Mucosa of rectum (tissue), 2 donors: ENCODE measurements around the gene AOAH.

Experiments
- H3K27ac ChIP-seq, 2 donors: one replicate each; pipeline ENCODE4 v1.7.0; 2013; ENCODE audit warnings: inconsistent platforms in 2 of 2, low read depth in 2 of 2, low read length in 2 of 2
- H3K27me3 ChIP-seq, 2 donors: one replicate each; pipeline ENCODE4 v1.7.0; 2013; ENCODE audit warnings: low read length in 2 of 2; ENCODE audit not compliant: control insufficient read depth in 2 of 2, insufficient read depth in 2 of 2
- H3K36me3 ChIP-seq, 2 donors: one replicate each; pipeline ENCODE4 v1.7.0; 2013; ENCODE audit warnings: low read length in 2 of 2; ENCODE audit not compliant: control insufficient read depth in 2 of 2, insufficient read depth in 2 of 2
- H3K4me1 ChIP-seq, 2 donors: one replicate each; pipeline ENCODE4 v1.7.0; 2013; ENCODE audit warnings: low read length in 2 of 2, mild to moderate bottlenecking in 1 of 2; ENCODE audit not compliant: control insufficient read depth in 2 of 2, insufficient read depth in 2 of 2
- H3K4me3 ChIP-seq, 2 donors: one replicate each; pipeline ENCODE4 v1.7.0; 2013; ENCODE audit warnings: low read length in 2 of 2
- H3K9ac ChIP-seq, 2 donors: one replicate each; pipeline ENCODE4 v1.7.0; 2013; ENCODE audit warnings: low read length in 2 of 2, low read depth in 1 of 2, mild to moderate bottlenecking in 1 of 2
- H3K9me3 ChIP-seq, 2 donors: one replicate each; pipeline ENCODE4 v1.7.0; 2013; ENCODE audit warnings: low read length in 2 of 2; ENCODE audit not compliant: control insufficient read depth in 2 of 2
- donor health status: healthy.
- donor health status: Normal muscosa, but diverticular disease.

Gene AOAH, protein sequence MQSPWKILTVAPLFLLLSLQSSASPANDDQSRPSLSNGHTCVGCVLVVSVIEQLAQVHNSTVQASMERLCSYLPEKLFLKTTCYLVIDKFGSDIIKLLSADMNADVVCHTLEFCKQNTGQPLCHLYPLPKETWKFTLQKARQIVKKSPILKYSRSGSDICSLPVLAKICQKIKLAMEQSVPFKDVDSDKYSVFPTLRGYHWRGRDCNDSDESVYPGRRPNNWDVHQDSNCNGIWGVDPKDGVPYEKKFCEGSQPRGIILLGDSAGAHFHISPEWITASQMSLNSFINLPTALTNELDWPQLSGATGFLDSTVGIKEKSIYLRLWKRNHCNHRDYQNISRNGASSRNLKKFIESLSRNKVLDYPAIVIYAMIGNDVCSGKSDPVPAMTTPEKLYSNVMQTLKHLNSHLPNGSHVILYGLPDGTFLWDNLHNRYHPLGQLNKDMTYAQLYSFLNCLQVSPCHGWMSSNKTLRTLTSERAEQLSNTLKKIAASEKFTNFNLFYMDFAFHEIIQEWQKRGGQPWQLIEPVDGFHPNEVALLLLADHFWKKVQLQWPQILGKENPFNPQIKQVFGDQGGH

GRCh38 chr7:36723951-36724664 lies at the start of gene AOAH:
TSS of gene AOAH (minus strand) at chr7:36724494. CDS start at chr7:36724148, 346 bp downstream.
- Histone ChIP-seq H3K4me3 (peak within 1 kb of the TSS in 1 of 2 donors; percentile 64), H3K9ac (peak within 1 kb of the TSS; percentile 18 to 36)

GRCh38 chr7:36766451-36766850 lies 42.2 kb upstream of the AOAH start:
- Histone ChIP-seq H3K4me3 (no peak overlapping the region), H3K4me1 (peaks cover 2 to 5% of the 10 kb centered on the region in 2 donors), H3K36me3 (no peaks in the 10 kb centered on the region), H3K9ac (no peak overlapping the region), H3K27ac (no peak overlapping the region), H3K9me3 (no peaks in the 10 kb centered on the region), H3K27me3 (no peaks in the 10 kb centered on the region)

More at GRCh38 chr7:36723951-36724664, at the start of gene AOAH:
- Histone ChIP-seq H3K27ac (peak within 1 kb of the TSS; percentile 46 to 64), H3K4me1 (peaks cover 0 to 3% of the 10 kb centered on the region in 2 donors), H3K36me3 (no peaks in the 10 kb centered on the region), H3K9me3 (no peaks in the 10 kb centered on the region), H3K27me3 (no peaks in the 10 kb centered on the region)

- Histone ChIP-seq H3K9me3 (no peaks in the 10 kb centered on the region), H3K36me3 (no peaks in the 10 kb centered on the region), H3K27me3 (no peaks in the 10 kb centered on the region), H3K4me3 (no peak overlapping the region), H3K9ac (peak overlapping the region in 1 of 2 donors; percentile 11), H3K4me1 (peaks cover 3 to 5% of the 10 kb centered on the region in 2 donors), H3K27ac (no peak overlapping the region)
These were observed 41.3 kb upstream of the AOAH start for GRCh38 chr7:36765605-36766004.

DNA sequence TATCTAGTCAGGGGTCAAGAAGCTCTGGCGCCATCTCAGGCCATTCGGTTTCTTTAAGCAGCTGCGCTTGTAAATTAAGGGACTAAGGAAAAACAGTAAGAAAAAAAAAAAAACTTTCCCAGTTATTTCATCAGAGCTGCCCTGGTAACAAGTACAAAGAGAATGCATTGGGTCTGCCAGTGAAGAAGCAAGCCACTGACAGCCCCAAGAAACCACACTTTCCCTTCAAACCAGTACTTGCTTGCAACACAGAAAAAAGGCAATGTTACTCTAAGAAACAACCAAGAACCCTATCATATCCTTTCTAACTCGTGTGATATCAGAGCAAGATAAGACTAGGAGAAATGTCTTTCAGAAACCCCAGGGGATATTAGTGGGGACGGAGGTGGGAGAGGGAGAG lies 40.6 kb upstream of the AOAH start:
- no peaks in the 10 kb centered on the region for H3K9me3 ChIP-seq
- H3K36me3 ChIP-seq, result no peaks in the 10 kb centered on the region
- no peaks in the 10 kb centered on the region for H3K27me3 ChIP-seq
- no peak overlapping the region for H3K9ac ChIP-seq
- no peak overlapping the region for H3K27ac ChIP-seq
- peaks cover 3 to 5% of the 10 kb centered on the region in 2 donors for H3K4me1 ChIP-seq
- H3K4me3 ChIP-seq, result no peak overlapping the region

- no peak overlapping the region for H3K27ac ChIP-seq
- no peaks in the 10 kb centered on the region for H3K27me3 ChIP-seq
These were observed 39.0 kb upstream of the AOAH start for GRCh38 chr7:36763132-36763816.

GRCh38 chr7:36762394-36762793 lies 38.1 kb upstream of the AOAH start:
- Histone ChIP-seq H3K9ac (no peak overlapping the region), H3K9me3 (no peaks in the 10 kb centered on the region), H3K27me3 (no peaks in the 10 kb centered on the region), H3K36me3 (no peaks in the 10 kb centered on the region), H3K27ac (no peak overlapping the region), H3K4me1 (peaks cover 3 to 5% of the 10 kb centered on the region in 2 donors), H3K4me3 (no peak overlapping the region)

More at GRCh38 chr7:36763132-36763816, 39.0 kb upstream of the AOAH start:
- Histone ChIP-seq H3K36me3 (no peaks in the 10 kb centered on the region), H3K9ac (no peak overlapping the region), H3K9me3 (no peaks in the 10 kb centered on the region), H3K4me3 (no peak overlapping the region), H3K4me1 (peaks cover 3 to 5% of the 10 kb centered on the region in 2 donors)

DNA sequence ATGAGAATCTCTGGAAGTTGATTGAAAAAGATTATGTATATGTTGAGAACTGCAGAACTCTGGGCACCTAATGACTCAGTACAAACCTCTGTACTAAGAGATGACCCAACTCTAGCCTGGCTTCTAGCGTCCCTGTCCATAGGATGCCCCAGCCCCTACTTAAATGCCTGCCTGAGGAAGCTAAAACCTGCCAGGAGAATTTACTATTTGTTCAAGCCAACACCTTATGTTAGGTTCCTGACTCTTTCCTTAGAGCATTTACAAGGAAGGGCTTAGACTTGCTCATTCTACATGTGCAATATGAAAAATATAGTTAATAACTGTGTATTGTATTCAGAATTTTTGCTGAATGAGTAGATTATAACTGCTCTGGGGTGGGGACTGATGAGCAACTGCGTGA lies 37.5 kb upstream of the AOAH start:
- Histone ChIP-seq H3K9me3 (no peaks in the 10 kb centered on the region), H3K36me3 (no peaks in the 10 kb centered on the region), H3K27ac (no peak overlapping the region), H3K27me3 (no peaks in the 10 kb centered on the region), H3K9ac (no peak overlapping the region), H3K4me1 (peaks cover 3 to 5% of the 10 kb centered on the region in 2 donors), H3K4me3 (no peak overlapping the region)

- Histone ChIP-seq H3K9ac (no peak overlapping the region), H3K27me3 (no peaks in the 10 kb centered on the region), H3K4me1 (peaks cover 3 to 5% of the 10 kb centered on the region in 2 donors), H3K9me3 (no peaks in the 10 kb centered on the region), H3K4me3 (no peak overlapping the region), H3K36me3 (no peaks in the 10 kb centered on the region), H3K27ac (no peak overlapping the region)
These were observed 36.8 kb upstream of the AOAH start for GRCh38 chr7:36760856-36761762.

- no peak overlapping the region for H3K27ac ChIP-seq
- peaks cover 3 to 5% of the 10 kb centered on the region in 2 donors for H3K4me1 ChIP-seq
- no peak overlapping the region for H3K4me3 ChIP-seq
These were observed 34.6 kb upstream of the AOAH start for GRCh38 chr7:36758879-36759278.

More at GRCh38 chr7:36758879-36759278, 34.6 kb upstream of the AOAH start:
- H3K27me3 ChIP-seq, result no peaks in the 10 kb centered on the region
- no peaks in the 10 kb centered on the region for H3K36me3 ChIP-seq
- no peaks in the 10 kb centered on the region for H3K9me3 ChIP-seq
- no peak overlapping the region for H3K9ac ChIP-seq
